ENCODE data around the gene PAX5. TPM values are rescaled to one million over a fixed set of nuclear protein-coding genes. Genes with fewer than 3 reads are reported as not detected.

The PAX5 gene
- total RNA-seq, 1 experiment from 2014 or later: 6.6 TPM

DNA sequence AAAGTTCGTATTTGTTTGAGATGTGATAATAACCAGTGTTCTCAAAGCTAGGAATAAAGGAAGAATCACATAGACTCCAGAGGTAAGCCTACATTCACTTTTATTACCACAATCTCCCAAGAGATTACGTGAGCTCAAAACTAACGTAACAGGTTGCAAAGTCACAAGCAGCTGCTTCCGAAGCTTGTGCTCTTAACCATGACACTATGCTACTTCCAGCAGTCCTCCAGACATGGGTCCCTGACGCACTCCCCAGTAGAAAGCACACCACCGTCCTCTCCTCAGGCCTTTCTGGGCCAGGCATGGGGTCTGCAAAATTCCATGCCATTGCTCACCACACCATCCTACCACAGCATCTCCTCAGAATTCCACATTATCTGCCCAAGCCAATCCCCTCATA, 84.6 kb downstream of the PAX5 start:
- H3K4me1 Mint-ChIP-seq: peaks cover 27% of the 10 kb centered on the region
- no peak overlapping the region for H3K4me3 Mint-ChIP-seq
- no peak for DNase-seq (ENCODE audit: low spot score)
- no peak overlapping the region; the same call in 1 of the 2 replicates for H3K27ac Mint-ChIP-seq
- H3K9me3 Mint-ChIP-seq: no peaks in the 10 kb centered on the region; the same call in 1 of the 2 replicates
- no peak for ATAC-seq
- CTCF ChIA-PET: interaction anchor here (1.5 to 1.8 kb wide), 2 partner anchors 31 to 76 kb away, joined by 4 to 15 read pairs; no protein-coding TSS in a partner anchor
- POLR2A ChIA-PET: no interaction called here
- no peaks in the 10 kb centered on the region for H3K36me3 Mint-ChIP-seq
- H3K27me3 Mint-ChIP-seq (ENCODE audit: low read depth): no peaks in the 10 kb centered on the region
- TF ChIP-seq, protein P1, sequence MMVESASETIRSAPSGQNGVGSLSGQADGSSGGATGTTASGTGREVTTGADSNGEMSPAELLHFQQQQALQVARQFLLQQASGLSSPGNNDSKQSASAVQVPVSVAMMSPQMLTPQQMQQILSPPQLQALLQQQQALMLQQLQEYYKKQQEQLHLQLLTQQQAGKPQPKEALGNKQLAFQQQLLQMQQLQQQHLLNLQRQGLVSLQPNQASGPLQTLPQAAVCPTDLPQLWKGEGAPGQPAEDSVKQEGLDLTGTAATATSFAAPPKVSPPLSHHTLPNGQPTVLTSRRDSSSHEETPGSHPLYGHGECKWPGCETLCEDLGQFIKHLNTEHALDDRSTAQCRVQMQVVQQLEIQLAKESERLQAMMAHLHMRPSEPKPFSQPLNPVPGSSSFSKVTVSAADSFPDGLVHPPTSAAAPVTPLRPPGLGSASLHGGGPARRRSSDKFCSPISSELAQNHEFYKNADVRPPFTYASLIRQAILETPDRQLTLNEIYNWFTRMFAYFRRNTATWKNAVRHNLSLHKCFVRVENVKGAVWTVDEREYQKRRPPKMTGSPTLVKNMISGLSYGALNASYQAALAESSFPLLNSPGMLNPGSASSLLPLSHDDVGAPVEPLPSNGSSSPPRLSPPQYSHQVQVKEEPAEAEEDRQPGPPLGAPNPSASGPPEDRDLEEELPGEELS (CRISPR knock-in tag; IDR thresholded peaks at IDR 0.05): no peak
- TF ChIP-seq RORB (CRISPR knock-in tag; IDR thresholded peaks at IDR 0.05) (no peak), ZNF138 (CRISPR knock-in tag; conservative IDR thresholded peaks at IDR 0.05) (no peak)
- TF ChIP-seq, protein P2, sequence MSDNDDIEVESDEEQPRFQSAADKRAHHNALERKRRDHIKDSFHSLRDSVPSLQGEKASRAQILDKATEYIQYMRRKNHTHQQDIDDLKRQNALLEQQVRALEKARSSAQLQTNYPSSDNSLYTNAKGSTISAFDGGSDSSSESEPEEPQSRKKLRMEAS (CRISPR knock-in tag; IDR thresholded peaks at IDR 0.05): no peak

DNA sequence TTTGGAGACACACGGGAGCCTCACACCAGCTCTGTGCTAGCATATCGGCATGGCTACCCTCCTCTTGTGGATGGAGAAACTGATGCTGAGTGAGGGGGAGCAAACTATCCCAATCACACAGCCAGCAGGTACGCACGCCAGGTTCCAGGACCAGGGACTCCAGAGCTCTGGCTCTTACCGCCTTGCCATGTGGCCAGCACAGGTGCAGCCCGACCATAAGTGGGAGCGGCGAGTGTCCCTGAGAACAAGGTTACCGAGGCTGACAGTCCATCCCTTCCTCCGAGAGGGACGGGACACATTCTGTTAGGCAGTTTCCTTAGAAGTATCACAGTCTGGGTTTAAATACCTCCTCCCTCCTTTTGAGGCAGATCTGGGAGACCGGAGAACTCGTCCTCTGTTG, 86.0 kb downstream of the PAX5 start:
- Mint-ChIP-seq H3K9me3 (no peaks in the 10 kb centered on the region; the same call in 1 of the 2 replicates), H3K36me3 (no peaks in the 10 kb centered on the region), H3K4me3 (no peak overlapping the region), H3K27me3 (ENCODE audit: low read depth) (no peaks in the 10 kb centered on the region), H3K4me1 (peaks cover 27% of the 10 kb centered on the region), H3K27ac (peak overlapping the region; percentile 9; the same call in 1 of the 2 replicates)
- no peak for DNase-seq (ENCODE audit: low spot score)
- TF ChIP-seq ZNF138 (CRISPR knock-in tag; conservative IDR thresholded peaks at IDR 0.05) (no peak), OVOL2 (CRISPR knock-in tag; IDR thresholded peaks at IDR 0.05; ENCODE audit: borderline replicate concordance) (no peak), ZNF671 (CRISPR knock-in tag; IDR thresholded peaks at IDR 0.05) (no peak), RORB (CRISPR knock-in tag; IDR thresholded peaks at IDR 0.05) (no peak), TEAD1 (CRISPR knock-in tag; IDR thresholded peaks at IDR 0.05) (no peak), GABPB1 (CRISPR knock-in tag; IDR thresholded peaks at IDR 0.05) (no peak), SOX15 (CRISPR knock-in tag; IDR thresholded peaks at IDR 0.05) (no peak)
- TF ChIP-seq, protein P3, sequence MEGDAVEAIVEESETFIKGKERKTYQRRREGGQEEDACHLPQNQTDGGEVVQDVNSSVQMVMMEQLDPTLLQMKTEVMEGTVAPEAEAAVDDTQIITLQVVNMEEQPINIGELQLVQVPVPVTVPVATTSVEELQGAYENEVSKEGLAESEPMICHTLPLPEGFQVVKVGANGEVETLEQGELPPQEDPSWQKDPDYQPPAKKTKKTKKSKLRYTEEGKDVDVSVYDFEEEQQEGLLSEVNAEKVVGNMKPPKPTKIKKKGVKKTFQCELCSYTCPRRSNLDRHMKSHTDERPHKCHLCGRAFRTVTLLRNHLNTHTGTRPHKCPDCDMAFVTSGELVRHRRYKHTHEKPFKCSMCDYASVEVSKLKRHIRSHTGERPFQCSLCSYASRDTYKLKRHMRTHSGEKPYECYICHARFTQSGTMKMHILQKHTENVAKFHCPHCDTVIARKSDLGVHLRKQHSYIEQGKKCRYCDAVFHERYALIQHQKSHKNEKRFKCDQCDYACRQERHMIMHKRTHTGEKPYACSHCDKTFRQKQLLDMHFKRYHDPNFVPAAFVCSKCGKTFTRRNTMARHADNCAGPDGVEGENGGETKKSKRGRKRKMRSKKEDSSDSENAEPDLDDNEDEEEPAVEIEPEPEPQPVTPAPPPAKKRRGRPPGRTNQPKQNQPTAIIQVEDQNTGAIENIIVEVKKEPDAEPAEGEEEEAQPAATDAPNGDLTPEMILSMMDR (IDR thresholded peaks at IDR 0.05): no peak
- TF ChIP-seq, protein P4, sequence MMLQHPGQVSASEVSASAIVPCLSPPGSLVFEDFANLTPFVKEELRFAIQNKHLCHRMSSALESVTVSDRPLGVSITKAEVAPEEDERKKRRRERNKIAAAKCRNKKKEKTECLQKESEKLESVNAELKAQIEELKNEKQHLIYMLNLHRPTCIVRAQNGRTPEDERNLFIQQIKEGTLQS (CRISPR knock-in tag; conservative IDR thresholded peaks at IDR 0.05): no peak
- TF ChIP-seq, protein P5, sequence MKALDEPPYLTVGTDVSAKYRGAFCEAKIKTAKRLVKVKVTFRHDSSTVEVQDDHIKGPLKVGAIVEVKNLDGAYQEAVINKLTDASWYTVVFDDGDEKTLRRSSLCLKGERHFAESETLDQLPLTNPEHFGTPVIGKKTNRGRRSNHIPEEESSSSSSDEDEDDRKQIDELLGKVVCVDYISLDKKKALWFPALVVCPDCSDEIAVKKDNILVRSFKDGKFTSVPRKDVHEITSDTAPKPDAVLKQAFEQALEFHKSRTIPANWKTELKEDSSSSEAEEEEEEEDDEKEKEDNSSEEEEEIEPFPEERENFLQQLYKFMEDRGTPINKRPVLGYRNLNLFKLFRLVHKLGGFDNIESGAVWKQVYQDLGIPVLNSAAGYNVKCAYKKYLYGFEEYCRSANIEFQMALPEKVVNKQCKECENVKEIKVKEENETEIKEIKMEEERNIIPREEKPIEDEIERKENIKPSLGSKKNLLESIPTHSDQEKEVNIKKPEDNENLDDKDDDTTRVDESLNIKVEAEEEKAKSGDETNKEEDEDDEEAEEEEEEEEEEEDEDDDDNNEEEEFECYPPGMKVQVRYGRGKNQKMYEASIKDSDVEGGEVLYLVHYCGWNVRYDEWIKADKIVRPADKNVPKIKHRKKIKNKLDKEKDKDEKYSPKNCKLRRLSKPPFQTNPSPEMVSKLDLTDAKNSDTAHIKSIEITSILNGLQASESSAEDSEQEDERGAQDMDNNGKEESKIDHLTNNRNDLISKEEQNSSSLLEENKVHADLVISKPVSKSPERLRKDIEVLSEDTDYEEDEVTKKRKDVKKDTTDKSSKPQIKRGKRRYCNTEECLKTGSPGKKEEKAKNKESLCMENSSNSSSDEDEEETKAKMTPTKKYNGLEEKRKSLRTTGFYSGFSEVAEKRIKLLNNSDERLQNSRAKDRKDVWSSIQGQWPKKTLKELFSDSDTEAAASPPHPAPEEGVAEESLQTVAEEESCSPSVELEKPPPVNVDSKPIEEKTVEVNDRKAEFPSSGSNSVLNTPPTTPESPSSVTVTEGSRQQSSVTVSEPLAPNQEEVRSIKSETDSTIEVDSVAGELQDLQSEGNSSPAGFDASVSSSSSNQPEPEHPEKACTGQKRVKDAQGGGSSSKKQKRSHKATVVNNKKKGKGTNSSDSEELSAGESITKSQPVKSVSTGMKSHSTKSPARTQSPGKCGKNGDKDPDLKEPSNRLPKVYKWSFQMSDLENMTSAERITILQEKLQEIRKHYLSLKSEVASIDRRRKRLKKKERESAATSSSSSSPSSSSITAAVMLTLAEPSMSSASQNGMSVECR (CRISPR knock-in tag; IDR thresholded peaks at IDR 0.05; ENCODE audit: borderline replicate concordance): no peak
- TF ChIP-seq, protein P6, sequence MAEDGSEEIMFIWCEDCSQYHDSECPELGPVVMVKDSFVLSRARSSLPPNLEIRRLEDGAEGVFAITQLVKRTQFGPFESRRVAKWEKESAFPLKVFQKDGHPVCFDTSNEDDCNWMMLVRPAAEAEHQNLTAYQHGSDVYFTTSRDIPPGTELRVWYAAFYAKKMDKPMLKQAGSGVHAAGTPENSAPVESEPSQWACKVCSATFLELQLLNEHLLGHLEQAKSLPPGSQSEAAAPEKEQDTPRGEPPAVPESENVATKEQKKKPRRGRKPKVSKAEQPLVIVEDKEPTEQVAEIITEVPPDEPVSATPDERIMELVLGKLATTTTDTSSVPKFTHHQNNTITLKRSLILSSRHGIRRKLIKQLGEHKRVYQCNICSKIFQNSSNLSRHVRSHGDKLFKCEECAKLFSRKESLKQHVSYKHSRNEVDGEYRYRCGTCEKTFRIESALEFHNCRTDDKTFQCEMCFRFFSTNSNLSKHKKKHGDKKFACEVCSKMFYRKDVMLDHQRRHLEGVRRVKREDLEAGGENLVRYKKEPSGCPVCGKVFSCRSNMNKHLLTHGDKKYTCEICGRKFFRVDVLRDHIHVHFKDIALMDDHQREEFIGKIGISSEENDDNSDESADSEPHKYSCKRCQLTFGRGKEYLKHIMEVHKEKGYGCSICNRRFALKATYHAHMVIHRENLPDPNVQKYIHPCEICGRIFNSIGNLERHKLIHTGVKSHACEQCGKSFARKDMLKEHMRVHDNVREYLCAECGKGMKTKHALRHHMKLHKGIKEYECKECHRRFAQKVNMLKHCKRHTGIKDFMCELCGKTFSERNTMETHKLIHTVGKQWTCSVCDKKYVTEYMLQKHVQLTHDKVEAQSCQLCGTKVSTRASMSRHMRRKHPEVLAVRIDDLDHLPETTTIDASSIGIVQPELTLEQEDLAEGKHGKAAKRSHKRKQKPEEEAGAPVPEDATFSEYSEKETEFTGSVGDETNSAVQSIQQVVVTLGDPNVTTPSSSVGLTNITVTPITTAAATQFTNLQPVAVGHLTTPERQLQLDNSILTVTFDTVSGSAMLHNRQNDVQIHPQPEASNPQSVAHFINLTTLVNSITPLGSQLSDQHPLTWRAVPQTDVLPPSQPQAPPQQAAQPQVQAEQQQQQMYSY (CRISPR knock-in tag; IDR thresholded peaks at IDR 0.05): no peak
- TF ChIP-seq, protein P7, sequence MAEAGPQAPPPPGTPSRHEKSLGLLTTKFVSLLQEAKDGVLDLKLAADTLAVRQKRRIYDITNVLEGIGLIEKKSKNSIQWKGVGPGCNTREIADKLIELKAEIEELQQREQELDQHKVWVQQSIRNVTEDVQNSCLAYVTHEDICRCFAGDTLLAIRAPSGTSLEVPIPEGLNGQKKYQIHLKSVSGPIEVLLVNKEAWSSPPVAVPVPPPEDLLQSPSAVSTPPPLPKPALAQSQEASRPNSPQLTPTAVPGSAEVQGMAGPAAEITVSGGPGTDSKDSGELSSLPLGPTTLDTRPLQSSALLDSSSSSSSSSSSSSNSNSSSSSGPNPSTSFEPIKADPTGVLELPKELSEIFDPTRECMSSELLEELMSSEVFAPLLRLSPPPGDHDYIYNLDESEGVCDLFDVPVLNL (CRISPR knock-in tag; IDR thresholded peaks at IDR 0.05; ENCODE audit: borderline replicate concordance, low read depth): no peak
- ChIA-PET CTCF (interaction anchor here (1.3 kb wide), 2 partner anchors 37 to 93 kb away, joined by 4 to 6 read pairs; no protein-coding TSS in a partner anchor), POLR2A (no interaction called here)
- ATAC-seq: no peak

All from WTC11 (cell line).